Hypothalamus (tissue), 51 donors: Measurements from ENCODE around the gene TGM6.

Experiments used
- DNase-seq, 51 donors: peaks; one replicate each; lab custom pipeline; 2025; lab: John Stamatoyannopoulos, UW

TGM6 gene

DNA sequence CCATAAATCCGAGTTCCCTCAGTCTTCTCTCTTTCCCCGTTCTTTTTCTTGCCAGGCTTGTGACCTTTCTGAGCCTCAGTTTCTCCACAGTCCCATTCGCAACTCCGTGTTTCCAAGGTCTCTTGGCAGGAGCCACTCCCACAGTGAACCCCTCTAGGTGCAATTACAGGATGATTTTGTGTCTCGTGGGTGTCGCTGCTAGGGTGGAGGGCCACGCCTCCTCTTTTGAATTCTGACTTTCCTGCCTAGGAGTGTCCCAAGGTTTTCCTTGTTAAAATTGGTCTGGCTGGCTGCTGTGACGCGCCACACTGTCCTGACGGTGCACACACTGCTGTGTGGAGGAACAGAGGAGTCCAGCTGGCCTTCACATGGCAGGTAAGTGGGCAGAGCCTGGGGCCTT, at the start of gene TGM6:
Gene TGM6 (plus strand): TSS at position 301 of the 400 bp plus-strand sequence. CDS start 68 bp downstream, at position 369.
- no peak for DNase-seq

DNA sequence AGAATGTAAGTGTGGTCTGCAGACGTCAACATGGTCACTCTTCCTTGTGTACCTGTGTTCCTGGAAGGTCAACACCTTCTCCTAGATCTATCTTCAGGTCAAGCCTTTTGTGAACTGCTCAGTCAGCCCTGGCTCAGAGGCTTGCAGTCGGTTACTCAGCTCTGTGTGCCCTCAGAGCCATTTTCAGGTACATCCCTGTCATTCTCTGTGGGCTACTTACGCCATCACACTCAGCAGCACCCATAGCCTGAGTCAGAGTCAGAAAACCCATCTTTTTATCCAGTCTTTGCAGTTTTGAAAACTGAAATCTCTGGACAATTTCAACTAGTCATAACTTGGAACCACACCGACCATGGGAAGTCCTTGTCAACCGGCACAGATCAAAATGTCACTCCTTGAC, 49.6 kb upstream of the TGM6 start:
- no peak for DNase-seq

- DNase-seq: no peak
Measured at GRCh38 chr20:2331901-2332565, 48.7 kb upstream of the TGM6 start.

- DNase-seq: no peak
Measured at GRCh38 chr20:2332711-2333110, 48.0 kb upstream of the TGM6 start.

- no peak for DNase-seq
Measured at GRCh38 chr20:2333821-2334220, 46.9 kb upstream of the TGM6 start.

GRCh38 chr20:2335096-2335870, 45.4 kb upstream of the TGM6 start:
- DNase-seq: no peak

GRCh38 chr20:2336471-2336870, 44.2 kb upstream of the TGM6 start:
- DNase-seq: no peak

DNA sequence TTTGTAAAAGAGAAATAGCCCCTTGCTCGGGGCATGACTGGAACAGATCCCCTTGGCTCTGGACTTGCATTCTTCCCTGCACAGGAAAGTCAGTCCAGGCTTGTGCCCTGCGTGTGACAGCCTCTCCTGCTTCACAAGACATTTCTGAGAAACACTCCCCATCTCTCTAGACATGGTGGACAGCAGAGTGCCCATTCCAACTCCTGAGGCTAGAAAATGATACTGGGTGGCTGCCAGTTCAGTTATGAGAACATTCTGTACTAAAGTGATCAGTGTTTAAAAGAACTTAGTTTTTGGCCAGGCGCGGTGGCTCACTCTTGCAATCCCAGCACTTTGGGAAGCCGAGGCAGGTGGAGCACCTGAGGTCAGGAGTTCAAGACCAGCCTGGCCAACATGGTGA, 43.6 kb upstream of the TGM6 start:
- no peak for DNase-seq

- DNase-seq: no peak
Measured at GRCh38 chr20:2338411-2339066, 42.2 kb upstream of the TGM6 start.

GRCh38 chr20:2340136-2340535, 40.6 kb upstream of the TGM6 start:
- DNase-seq: no peak

- DNase-seq: no peak
Measured at GRCh38 chr20:2340823-2341222, 39.9 kb upstream of the TGM6 start.

DNA sequence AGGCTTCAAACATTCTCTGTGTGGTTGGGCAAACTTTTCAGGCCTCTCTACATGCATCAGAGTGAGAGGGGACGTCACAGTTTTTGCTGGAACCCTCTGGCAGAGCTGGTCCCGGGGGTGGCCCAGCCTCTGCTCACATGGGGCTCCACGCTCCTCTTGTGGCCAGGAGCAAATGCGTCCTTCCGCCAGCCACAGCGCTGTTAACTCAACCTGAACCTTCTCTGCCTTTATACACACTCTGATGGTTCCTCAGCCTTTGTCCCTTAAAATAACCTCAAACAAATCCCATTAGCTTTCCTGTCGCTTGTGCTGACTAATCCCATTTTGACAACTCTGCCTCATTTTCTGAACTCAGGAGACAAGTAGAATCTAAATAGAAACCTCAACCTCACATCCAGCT, 39.4 kb upstream of the TGM6 start:
- no peak for DNase-seq

GRCh38 chr20:2342243-2342642, 38.5 kb upstream of the TGM6 start:
- DNase-seq: no peak

DNA sequence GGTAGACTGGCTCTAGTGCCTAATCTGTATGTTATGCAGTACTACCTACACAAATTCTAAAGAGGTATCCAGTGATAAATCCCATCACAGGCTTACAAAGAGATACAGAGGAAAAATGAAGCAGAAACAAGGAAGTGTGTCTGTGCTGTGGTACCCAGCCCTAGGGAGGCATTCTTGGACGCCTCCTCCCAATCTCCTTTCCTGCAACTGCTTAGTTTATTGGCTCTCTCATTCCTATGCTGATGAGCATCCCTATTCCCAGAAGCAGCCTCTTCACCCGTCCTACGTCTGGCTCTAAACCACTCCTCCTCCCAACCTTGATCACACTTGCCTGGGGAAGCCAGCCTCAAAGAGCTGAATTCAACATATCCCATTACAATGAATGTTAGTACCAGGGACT, 34.5 kb upstream of the TGM6 start:
- no peak for DNase-seq

DNA sequence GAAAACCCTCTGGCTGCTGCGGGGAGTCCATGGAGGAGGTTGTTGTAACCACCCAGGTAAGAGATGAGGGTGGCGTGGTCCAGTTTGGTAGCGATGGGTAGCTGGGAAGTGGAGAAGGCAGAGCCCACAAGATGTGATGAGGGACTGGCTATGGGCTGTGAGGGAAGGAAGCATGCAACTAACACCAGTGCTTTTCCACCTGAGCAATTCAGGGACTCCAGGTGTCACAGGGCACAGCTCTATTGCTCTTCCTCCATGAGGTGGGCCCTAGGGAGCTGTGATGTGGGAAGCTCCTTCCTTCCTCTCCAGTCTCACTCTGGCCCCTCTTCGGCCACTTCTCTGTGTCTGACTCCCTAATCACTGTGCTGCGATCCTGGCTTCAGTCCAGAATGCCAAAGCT, 32.4 kb upstream of the TGM6 start:
- no peak for DNase-seq

DNA sequence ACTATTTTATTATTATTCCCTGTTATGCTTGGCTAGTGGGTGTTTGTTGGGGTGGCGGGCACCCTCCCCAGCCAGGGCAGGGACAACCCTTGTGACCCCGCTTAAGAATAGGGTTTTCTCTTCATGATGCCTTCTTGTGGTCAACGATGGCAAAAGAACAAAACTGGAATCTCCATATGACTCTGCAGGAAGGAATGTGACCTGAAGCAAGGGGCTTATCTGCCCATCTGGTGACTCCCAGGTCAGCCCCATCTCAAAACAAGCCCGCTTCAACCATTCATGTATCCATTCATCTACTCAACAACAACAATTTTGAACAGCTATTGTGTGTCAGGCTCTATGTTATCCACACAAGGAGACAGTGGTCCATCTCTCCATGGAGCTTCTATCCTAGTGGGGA, 30.9 kb upstream of the TGM6 start:
- DNase-seq: no peak

GRCh38 chr20:2350606-2351005, 30.1 kb upstream of the TGM6 start:
- DNase-seq: no peak

DNA sequence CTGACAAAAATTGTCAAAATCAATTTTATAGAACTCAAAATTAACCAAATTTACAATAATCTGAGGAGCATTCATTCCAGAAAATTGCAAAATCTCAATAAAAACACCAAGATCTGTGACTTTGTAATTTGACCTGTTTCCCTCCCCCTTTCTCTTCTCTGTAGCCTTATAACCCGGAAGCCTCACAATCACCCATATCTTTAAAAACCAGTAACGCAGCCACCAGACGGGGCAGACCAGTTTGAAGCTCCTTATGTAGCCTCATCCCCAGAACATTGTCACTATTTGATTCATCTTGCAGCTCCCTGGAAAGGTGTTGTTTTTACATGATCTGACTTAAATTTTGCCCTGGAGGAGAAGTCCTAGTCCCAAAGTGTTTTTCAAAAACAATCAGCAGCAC, 27.5 kb upstream of the TGM6 start:
- DNase-seq: no peak

GRCh38 chr20:2357114-2357513, 23.6 kb upstream of the TGM6 start:
- DNase-seq: no peak

DNA sequence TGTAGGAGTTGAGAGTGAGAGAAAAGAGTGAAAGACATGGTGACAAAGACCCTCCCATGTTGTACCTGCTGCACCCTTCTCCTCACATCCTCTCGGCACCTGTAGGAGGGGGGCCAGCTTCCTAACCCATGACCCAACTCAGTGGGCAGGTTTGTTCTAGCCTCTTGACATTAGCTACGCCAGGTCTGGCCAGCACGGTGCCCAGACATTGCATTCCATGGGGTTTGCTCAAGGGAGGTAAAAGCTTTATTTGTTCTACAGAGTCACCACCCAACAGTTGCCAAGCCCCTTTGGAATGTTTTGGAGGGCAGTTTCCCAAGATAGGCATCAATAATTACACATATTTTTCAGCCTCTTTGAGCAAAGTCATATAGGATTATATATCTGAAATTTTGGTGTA, 22.7 kb upstream of the TGM6 start:
- no peak for DNase-seq

DNA sequence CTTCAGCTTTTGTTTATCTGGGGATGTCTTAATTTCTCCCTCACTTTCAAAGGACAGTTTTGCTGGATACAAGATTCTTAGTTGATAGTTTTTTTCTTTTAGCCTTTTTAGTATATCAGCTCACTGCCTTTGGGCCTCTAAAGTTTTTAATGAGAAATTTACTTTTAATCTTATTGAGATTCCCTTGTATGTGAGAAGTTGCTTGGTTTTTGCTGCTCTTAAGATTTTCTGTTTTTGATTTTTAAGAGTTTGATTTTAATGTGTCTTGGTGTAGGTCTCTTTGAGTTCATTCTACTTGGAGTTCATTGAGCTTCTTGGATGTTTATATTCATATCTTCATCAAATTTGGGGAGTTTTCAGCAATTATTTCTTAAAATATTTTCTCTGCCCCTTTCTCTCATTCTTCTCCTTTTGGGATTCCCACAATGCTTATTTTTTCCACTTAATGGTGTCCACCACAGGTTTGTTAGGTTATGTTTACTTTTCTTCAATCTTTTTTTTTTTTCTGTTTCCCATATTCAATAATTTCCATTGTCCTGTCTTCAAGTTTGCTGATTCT, 19.6 kb upstream of the TGM6 start:
- no peak for DNase-seq

- no peak for DNase-seq
Measured at GRCh38 chr20:2363187-2363586, 17.5 kb upstream of the TGM6 start.
